ENCODE results near the gene ADGRA1.

The ADGRA1 gene

DNA sequence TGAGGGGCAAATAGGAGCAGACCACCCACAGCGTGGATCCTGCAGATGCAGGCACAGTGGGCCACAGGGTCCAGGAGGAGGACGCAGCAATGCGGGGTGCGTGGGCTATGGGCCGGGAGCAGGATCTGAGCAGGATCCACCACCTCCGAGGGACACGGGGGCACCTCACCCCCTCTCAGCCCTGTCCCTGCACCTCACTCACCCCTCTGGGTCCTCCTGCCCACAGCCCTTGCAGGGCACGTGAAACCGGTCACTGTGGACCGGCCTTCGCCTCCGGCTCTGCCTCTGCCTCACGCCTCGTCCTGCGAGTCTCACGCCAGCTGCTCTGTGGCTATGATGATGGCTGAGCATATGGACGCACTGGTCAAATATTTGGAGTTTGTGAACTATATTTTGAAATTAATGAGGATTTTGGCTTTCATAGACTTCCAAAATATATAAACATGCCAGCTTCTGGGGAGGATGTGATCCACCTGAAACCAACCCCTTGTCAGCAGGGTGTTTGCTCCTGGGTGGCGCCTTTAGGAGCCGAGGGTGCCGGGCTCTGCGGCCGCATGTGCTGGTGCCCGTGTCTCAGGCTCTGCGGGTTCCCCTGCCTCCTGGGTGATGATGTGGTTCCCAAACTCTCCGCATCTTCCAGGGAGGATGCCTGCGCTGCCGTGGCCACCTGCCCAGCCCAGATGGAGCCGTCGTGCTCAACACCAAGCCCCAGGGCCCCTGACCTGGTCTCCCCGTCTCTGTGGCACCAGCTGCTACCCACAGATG is 11.3 kb upstream of the ADGRA1 start:
- DNase-seq, result no peak

DNA sequence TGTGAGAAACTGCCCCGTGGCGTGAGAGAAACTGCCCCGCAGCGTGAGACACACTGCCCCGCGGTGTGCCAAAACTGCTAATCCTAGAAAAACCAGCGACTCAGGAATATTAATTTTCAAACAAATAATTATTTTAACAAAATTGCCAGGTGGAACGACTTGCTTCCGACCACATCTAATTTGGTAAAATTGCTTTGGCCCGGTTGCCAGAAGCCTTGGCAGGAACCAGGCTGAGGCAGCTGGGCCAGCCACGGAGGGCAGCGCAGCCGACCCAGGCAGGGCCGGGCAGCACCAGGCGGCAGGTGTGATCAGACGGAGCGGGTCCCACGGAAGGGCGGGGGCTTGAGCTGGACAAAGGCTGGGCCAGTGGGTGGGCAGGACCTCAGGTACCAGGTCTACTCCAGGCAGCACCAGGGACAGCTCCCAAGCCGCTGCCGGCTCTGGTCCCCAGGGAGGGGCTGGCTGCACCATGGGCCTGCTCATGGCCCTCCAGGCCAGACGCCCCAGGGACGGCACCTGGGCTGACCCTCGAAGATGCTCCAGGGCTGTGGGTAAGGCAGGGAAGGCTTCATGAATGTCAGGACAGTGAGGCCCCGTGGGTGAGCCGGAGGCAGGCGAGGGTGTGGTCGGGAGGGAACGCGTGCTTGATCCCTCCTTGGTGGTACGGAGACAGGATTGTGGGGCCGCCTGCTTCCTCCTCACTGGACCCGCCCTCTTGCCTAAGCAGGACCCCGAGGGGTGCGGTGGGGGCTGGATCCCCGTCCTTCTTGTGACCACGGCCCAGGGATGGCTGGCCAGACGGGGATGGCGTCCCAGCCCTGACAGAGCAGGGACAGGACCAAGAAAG is 7.7 kb upstream of the ADGRA1 start:
- no peak for DNase-seq

DNA sequence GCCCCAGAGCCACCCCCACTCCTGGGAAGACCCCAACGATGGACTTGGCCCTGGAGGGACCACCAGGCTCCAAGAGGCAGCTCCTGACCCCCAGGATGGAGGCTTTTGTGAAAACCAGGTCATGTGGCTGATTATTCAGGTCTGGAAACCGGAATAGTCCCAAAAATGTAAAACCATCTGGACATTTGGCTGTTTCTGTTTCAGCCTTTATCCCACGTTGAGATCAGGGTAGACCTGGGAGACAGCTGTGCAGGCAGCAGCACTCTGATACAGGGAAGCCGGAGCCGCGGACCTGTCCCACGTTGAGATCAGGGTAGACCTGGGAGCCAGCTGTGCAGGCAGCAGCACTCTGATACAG is 7.1 kb upstream of the ADGRA1 start:
- DNase-seq, result no peak

DNA sequence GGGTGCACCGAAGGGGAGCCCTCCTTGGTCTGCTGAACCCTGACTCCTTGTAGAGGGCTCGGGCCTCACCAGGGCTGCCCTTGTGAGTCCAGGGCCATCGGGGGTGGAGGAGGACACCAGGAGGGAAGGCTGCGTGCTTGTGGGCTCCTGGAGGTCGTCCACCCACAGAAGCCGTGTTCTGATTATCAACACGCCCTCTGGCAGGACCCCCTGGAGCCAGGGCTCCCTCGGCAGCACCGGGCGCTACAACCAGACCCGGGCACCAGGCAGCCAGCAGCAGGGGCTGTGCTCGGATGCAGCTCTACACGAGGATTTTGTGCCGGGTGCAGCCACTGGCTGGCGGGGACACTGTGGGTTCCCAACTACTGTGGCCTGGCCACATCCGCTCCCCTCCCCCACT is 6.1 kb upstream of the ADGRA1 start:
- DNase-seq, result no peak

DNA sequence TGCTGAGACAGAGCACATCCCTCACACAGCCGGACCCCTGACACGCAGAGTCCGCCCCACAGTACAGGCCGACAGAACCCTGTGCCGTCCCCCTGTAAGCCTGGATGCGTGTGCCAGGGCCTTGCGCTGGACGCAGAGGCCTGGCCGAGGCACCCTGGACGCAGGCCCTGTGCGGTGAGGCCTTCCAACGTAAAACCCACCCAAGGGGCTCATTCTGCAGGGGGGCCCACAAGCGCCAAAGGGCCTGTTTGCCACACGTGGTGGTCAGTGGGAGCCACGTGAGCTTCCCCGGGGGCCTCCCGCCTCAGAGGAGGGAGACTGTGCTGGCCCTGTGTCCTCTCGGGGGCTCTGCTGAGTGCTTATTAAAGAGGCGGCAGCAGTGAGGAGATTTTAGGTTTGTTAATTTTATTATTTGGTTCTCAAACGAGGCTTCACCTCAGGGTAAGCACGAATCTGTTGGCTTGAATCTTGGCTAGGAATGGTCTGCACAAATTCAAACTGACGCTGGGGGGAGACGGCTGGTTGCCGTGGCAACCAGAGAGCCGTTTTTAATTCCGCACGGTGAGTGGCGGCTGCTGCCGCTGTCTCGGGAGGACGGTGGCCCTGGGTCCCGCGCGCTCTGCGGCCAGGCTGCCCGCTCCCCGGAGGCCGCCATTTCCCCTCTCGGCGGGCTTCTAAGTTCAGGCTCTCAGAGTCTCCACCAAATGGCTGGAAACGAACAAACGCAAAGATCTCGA is 4.9 kb upstream of the ADGRA1 start:
- no peak for DNase-seq

DNA sequence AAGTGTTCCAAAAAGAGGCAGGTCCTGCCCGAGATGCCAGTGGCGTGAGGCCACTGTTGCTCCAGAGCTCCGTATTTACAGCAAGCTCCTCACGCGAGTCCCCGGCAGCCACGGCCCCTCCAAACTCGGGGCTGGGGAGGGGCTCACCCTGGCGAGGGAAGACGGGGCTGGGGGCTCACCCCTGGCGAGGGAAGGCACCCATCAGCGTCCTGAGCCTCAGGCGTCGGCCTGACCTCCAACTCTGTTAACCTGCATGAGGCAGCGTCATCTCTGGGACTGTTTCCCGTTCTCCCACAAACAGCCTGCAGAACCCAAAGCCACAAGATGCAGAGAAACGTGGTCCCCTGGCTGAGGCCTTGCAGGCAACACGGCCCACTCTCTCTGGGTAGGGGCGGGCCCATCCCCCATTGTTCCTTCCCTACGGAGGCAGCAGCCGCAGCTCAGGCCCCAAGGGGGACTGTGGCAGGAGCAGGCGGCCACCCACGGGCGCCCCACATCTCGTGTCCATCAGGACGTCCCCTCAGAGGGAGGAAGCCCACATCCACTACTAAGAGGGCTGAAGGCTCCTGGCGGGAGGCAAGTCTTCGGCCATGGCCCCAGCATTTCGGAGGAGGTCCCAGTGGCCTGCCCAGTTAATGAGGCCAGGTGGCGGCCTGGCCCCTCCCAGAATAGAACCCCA is 4.2 kb upstream of the ADGRA1 start:
- no peak for DNase-seq

DNA sequence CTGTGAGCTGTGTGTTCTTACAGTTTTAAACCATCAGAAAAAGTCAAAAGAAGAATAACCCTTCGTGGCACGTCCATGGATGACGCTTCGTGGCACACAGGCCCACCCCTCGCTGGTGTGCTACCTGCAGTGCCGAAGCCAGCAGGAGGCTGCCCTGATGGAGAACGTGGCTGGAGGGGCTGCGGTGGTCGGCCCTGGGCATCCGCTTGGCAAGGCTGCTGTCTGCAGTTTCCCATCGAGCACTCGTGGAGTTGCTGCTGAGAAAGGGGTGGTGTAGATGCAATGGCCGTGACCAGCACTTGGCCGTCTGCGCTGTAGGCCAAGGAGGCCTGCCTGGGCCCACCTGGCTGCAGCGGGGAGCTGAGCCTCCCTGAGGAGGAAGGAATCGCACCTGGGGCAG is 3.2 kb upstream of the ADGRA1 start:
- DNase-seq, result no peak

DNA sequence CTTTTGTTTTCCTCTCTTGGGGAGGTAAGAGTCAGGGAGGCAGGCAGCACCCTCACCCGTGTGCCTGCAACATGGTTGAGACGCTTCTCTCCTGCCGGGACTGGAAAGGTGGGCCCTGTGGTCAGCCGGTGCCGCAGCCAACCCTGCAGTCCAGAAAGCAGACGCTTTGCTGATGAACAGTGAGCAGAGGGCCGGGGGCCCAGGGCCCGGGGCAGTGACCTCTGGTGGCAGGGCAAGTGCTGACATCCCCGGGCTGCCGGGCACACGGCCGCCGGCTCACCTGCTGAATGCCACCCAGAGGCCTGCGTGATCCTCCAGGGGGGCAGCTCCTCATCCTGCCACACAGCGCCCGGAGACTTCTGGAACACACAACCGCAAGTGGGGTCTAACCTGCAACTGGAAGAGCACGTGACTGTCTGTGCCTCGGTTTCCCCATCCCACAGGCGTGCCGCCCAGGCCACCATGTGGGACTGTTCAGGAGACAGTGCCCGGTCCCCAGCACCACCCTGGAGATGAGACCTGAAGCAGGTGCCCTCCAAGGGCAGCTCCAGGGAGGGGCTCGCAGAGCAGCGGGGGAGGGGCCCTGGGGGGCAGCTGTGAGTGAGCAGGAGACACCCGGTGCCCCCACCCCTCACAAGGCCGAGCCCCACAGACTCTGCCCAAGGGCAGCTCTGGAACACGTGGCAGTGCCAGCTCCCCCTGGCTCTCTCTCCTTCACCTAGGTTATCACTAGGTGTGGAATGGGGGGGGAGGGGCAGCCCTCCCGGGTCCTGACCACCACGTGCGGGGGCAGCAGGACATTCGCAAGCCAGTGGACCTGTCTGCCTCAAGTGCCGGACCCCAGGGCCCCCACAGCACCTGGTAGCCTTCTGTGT is 2.2 kb upstream of the ADGRA1 start:
- no peak for DNase-seq

DNA sequence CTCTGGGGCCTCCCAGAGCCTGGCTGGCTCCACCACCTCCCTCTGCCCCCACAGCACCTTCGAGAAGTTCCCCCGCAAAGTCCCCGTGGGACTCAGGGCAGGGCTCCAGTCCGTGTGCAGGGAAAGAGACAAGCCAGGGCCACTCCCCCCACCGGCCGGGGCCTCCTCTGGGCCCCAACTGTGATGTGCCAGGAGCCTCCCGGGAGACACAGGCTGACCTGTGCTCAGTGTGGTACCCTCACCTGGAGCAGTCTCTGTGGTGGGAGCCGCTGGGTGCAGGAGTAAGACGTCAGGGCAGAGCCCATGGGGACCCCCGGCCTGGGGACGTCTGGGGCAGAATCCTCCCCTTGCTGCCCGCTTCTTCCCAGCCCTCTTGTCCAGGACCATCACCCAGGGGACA is 1.5 kb upstream of the ADGRA1 start:
- no peak for DNase-seq

DNA sequence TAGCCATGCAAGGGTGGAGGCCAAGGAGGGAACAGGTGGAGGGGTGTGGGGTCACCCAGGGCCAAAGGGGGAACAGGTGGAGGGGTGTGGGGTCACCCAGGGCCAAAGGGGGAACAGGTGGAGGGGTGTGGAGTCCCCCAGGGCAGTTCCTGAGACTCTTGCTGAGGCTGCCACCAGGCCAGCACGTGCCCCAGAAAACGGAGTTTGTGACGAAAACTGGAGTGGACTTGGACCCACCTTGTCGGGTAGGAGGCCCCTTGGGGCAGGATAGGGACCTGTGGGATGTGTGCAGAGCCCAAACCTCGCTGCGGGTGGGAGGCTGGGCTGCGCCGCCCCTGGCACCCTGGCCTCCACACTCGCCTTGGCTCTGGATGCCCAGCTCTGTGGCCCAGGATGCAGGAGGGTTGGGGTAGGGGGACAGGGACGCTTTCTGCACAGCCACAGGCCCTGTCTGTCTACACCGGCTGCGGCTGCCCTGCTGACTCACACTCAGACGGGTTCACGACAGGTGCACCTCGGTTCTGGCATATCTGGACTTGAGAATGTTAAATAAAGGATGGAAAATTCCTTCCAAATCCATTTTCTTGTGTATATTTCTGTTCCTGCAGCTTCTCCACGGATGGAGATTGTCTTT is 562 bp upstream of the ADGRA1 start:
- peak; percentile 58 for DNase-seq

DNA sequence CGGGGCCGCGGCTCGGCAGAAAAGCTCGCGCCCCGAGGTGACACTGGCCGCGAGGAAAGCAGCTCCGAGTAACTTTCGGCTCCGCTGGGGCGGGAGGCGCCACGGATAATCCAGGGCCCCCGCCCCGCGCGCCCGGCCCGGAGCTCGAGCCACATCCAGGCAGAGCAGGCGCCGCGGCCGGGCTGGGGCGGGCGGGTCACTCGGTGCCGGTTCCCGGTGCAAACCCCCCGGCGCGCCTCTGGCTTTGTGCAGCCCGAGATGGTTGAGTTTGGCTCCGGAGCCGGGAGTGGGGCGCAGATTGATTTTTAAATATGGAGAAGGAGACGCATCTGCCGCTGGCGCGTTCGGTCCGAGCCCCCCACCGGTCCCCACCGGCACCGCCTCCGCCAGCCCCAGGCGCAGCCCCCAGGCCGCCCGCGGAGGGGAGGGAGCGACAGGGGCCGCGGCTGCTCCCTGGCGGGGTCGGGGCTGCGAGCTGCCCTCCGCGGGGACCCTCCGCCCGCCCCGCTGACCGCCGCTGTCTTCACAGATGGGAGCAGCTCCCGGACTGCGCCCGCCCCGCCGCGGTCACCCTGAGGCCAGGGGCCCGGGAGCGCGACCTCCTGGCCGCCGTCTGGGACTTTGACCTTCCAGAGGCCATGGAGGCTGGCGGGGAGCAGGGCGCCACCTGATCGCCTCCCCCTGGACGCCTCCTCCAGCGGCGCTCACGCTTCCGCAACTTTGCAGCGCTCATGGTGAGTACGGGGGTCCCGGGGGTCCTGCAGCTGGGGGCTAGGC is 643 bp downstream of the ADGRA1 start:
- no peak for DNase-seq

DNA sequence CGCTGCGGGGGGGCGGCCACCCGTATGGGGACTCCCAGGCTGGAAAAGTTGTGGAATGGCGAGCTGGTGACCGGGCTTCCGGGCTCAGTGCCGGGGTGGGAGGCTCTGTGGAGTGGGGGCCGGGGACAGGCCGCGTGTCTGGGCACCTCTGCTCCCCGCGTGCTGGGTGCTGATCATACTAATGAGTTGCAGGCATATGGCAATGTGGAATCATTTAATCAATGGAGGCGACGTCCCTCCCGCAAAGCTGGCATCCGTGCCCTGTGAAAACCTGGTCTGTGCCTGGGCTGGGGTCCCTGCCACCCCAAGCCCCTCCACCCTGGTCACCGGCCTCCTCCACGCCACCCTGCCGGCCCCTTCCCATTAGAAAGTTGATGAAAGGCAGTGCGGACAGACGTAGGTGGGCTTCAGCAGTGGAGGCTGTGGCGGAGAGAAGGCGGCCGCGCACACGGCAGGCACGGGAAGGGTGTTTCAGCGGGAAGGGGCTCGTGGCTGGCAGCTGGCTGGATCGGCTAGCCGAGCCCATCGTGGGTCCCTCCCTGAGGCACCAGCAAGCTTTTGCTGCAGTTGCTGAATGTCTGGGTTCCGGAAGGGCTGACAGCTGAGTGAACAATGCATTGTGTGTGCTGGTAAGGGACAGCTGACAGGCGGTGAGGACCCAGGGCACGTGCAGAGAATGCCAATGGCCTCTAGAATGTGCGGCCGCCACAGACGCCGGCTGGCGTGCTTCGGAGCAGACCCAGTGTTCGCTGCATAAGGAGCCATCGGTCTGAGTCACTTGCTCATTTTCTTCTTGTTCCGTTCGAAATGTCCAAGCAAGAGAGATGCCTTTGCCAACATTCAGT is 1.5 kb downstream of the ADGRA1 start:
- DNase-seq, result no peak

DNA sequence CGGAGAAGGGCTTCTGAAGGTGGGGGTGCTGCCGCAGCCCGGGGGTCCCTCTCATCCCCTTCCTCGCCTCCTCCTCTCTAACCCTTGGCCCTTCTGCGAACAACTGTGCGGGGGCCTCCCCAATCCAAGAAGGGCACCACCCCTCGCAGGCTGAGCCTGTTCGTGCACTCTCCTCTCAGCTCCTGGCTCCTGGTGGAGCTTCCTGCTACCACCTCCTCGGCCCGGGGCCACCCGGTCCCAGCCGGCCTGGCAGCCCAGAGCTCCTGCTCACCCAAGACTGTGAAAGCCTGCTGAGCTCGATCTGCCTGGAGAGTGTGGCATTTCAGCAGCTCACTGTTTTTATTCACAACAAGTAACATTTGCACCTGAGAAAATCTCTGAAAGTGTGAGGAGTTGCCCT is 2.4 kb downstream of the ADGRA1 start:
- DNase-seq, result no peak

DNA sequence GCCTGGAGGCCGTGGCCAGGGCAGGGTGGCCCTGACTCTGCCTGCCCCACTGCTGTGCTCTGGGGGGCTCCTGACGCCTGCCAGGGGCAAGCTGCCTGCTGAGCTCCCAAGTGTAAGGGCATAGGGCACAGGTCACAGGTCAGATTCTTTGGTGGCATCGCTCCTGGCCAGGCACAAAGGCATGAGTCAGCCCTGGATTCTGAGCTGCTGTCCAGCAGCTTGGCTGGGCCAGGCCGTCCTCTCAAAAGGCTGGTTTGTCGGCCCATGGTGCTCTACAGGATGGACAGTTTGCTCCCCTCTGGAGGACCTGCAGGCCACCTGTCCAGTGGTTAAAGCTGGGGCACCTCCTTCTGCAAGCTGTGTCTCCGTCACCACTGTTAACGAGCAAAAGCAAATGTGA is 2.9 kb downstream of the ADGRA1 start:
- no peak for DNase-seq

DNA sequence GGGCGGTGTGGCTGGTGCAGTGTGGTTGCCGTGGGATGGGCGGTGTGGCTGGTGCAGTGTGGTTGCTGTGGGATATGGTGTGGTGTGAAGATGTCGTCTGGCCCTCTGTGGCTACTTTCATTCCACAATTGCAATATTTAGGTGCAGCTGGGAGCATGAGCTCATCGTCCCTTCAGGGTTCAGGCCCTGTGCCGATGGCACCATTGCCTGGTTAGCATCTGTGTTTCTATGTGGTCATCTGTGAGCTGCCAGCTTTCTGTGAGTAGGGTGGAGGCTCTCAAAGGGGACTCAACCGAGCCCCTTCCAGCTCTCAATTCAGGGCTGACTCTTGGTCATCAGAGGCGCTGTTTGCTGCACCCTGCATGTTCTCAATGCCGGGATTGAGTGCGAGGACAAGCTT is 3.6 kb downstream of the ADGRA1 start:
- no peak for DNase-seq

DNA sequence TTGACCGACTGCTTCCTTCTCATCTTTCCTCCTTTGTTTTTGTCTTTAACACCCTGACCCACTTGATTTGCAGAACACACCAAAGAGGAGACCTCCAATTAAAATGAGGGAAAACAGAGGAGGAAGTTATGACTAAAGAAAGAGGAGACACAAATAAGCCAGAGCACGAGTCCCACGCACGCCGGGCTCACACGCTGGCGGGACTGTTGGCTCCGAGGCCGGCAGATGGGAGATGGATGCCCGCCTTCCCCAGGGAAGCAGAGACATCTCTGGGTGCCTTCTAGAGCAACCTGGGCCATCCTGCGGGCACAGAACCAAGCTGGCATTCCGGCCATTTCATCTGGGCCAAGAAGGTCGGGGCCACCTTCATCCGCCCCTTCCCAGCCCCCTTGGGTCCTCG is 5.6 kb downstream of the ADGRA1 start:
- DNase-seq, result no peak

DNA sequence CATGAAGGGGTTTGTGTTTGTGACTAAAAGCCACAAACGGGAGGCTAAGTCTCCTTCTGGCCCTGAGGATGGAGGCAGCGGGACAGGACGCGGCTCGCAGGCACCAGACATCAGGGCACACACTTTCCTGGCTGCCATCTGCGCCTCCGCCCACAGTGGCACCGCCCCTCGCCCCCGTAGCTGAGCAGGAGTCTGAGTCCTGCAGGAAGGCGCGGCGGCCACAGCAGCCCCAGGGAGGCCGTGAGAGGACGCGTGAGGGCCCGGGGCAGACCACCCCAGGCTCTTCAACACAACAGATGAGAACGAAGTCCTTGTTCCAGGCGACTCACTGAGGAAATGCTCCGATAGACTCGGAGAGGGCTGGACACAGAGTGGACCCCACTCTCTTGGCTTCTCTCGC is 6.6 kb downstream of the ADGRA1 start:
- no peak for DNase-seq

DNA sequence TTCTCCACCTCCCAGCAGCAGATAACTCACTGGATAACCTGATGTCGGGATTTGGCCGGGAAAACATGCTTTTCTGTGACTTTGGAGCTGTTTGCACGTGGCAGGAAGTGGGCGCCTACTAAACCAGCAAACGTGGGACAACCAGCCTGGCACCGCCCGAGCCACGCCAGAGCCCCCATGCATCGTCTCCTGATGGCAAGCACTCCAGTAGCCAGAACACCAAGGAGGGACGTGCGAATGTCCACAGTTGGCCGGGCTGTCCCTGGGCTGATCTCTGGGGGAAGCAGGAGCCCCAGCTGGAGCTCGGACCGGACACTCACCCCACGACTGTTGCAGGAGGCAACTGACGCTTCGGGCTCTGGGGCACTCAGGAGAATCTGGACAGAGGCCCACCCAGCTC is 7.1 kb downstream of the ADGRA1 start:
- no peak for DNase-seq

DNA sequence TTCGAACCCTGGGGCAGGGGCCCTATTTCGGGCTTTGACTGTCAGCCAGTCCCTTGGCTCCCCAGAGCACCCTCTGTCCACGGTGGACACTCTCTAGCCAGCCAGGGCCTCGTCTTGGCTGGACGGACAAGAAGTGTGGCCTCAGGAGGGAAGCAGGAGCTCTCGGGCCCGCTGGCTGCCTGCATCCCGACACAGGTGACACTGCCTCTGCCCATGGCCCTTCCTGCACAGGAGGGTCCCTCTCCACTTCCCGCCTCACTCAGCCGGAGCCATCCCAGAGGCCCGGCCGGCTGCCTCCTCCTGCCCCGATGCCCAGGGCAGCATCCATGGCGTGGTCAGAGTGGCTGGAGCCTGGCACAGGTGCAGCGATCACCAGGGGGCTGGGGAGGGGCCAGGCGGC is 7.9 kb downstream of the ADGRA1 start:
- DNase-seq, result no peak

Measured in 8988T (cell line).